Measurements from ENCODE around the gene NUAK2. TPM values are rescaled to one million over a fixed set of nuclear protein-coding genes. Genes with fewer than 3 reads are reported as not detected.

NUAK2 gene
- total and polyA plus RNA-seq, 2 experiments from 2014 or later = 3.0 to 3.8 TPM

GRCh38 chr1:205354259-205355074, 32.9 kb upstream of the NUAK2 start:
- H3F3A ChIP-seq (ENCODE audit: insufficient read depth) = no peaks in the 10 kb centered on the region
- whole genome bisulfite sequencing, 2 experiments (ENCODE audit: low coverage in 1 of 2, low lambda C conversion rate in 2 of 2, missing lambda C conversion rate in 2 of 2) = 38 to 39% methylated on average over 5 of the region's 5 CpGs
- no peak overlapping the region for H2AFZ ChIP-seq
- H3K4me1 ChIP-seq (ENCODE audit: insufficient read depth) = peaks cover 4% of the 10 kb centered on the region; the same call in 1 of the 2 replicates
- peak; percentile 78 for DNase-seq
- no peaks in the 10 kb centered on the region for H3K79me2 ChIP-seq (ENCODE audit: insufficient read depth)
- no peak overlapping the region for H3K9ac ChIP-seq
- in situ Hi-C loops (cut with MboI) = loop anchor here (10.0 kb wide), 1 partner anchor 130 kb away; no protein-coding TSS in a partner anchor
- H3K27me3 ChIP-seq (replicated peaks; ENCODE audit: insufficient read depth) = peaks cover 24% of the 10 kb centered on the region
- H4K20me1 ChIP-seq (ENCODE audit: insufficient read depth) = no peaks in the 10 kb centered on the region
- H3K27ac ChIP-seq = no peak overlapping the region
- no peaks in the 10 kb centered on the region for H3K9me3 ChIP-seq (ENCODE audit: low read depth)
- no peak for TF ChIP-seq EZH2 (IDR thresholded peaks at IDR 0.05; ENCODE audit: insufficient read depth, poor library complexity, severe bottlenecking)
- no peak for TF ChIP-seq EZH2phosphoT487 (IDR thresholded peaks at IDR 0.05; ENCODE audit: insufficient read depth, low read depth)
- no peaks in the 10 kb centered on the region for H3K9me2 ChIP-seq (ENCODE audit: insufficient read depth)
- H3K4me2 ChIP-seq (ENCODE audit: unreplicated experiment) = no peak overlapping the region
- H3K4me3 ChIP-seq = no peak overlapping the region
- no peaks in the 10 kb centered on the region for H3K36me3 ChIP-seq (ENCODE audit: low read depth)

DNA sequence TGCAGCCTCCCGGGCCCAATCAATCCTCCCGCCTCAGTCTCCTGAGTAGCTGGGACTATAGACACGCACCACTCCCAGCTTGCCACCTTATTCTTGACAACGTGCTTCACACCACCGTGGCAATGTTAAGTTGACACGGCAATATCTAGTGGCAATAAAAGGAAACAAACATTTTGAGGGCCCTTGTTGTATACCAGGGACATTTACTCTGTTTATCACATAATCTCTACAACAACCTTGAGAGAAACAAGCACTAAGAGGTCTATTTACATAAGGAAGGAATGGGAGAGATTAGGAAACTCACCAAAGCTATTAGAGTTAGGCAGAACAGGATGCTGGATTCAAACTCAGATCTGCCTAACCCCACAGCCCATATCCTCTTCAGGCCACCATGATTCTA, 32.1 kb upstream of the NUAK2 start:
- H3K27ac ChIP-seq = no peak overlapping the region
- H3K4me1 ChIP-seq (ENCODE audit: insufficient read depth) = peaks cover 4% of the 10 kb centered on the region; the same call in 1 of the 2 replicates
- no peaks in the 10 kb centered on the region for H3K9me2 ChIP-seq (ENCODE audit: insufficient read depth)
- no peak overlapping the region for H3K9ac ChIP-seq
- H3K27me3 ChIP-seq (replicated peaks; ENCODE audit: insufficient read depth) = peaks cover 23% of the 10 kb centered on the region
- DNase-seq = no peak
- H3K4me3 ChIP-seq = no peak overlapping the region
- H2AFZ ChIP-seq = no peak overlapping the region
- WGBS, 2 experiments (ENCODE audit: low coverage in 1 of 2, low lambda C conversion rate in 2 of 2, missing lambda C conversion rate in 2 of 2) = 74 to 76% methylated on average over 6 of the region's 6 CpGs
- H3K36me3 ChIP-seq (ENCODE audit: low read depth) = no peaks in the 10 kb centered on the region
- H3F3A ChIP-seq (ENCODE audit: insufficient read depth) = no peaks in the 10 kb centered on the region
- H3K79me2 ChIP-seq (ENCODE audit: insufficient read depth) = no peaks in the 10 kb centered on the region
- in situ Hi-C loops (cut with MboI) = loop anchor here (10.0 kb wide), 1 partner anchor 131 kb away; no protein-coding TSS in a partner anchor
- no peak overlapping the region for H3K4me2 ChIP-seq (ENCODE audit: unreplicated experiment)
- no peaks in the 10 kb centered on the region for H3K9me3 ChIP-seq (ENCODE audit: low read depth)
- TF ChIP-seq EZH2 (IDR thresholded peaks at IDR 0.05; ENCODE audit: insufficient read depth, poor library complexity, severe bottlenecking) = no peak
- no peak for TF ChIP-seq EZH2phosphoT487 (IDR thresholded peaks at IDR 0.05; ENCODE audit: insufficient read depth, low read depth)
- no peaks in the 10 kb centered on the region for H4K20me1 ChIP-seq (ENCODE audit: insufficient read depth)

- Histone ChIP-seq H3K4me1 (ENCODE audit: insufficient read depth) (peaks cover 4% of the 10 kb centered on the region; the same call in 1 of the 2 replicates), H3F3A (ENCODE audit: insufficient read depth) (no peaks in the 10 kb centered on the region), H3K9me3 (ENCODE audit: low read depth) (no peaks in the 10 kb centered on the region), H3K4me3 (no peak overlapping the region), H3K4me2 (ENCODE audit: unreplicated experiment) (no peak overlapping the region), H3K9me2 (ENCODE audit: insufficient read depth) (no peaks in the 10 kb centered on the region), H3K27ac (no peak overlapping the region), H3K36me3 (ENCODE audit: low read depth) (no peaks in the 10 kb centered on the region), H2AFZ (no peak overlapping the region), H3K79me2 (ENCODE audit: insufficient read depth) (no peaks in the 10 kb centered on the region), H3K27me3 (replicated peaks; ENCODE audit: insufficient read depth) (peaks cover 25% of the 10 kb centered on the region), H4K20me1 (ENCODE audit: insufficient read depth) (no peaks in the 10 kb centered on the region), H3K9ac (no peak overlapping the region)
- in situ Hi-C loops (cut with MboI) = loop anchor here (10.0 kb wide), 1 partner anchor 132 kb away; no protein-coding TSS in a partner anchor
- no peak for TF ChIP-seq EZH2phosphoT487 (IDR thresholded peaks at IDR 0.05; ENCODE audit: insufficient read depth, low read depth)
- TF ChIP-seq EZH2 (IDR thresholded peaks at IDR 0.05; ENCODE audit: insufficient read depth, poor library complexity, severe bottlenecking) = no peak
- no peak for DNase-seq
- WGBS, 2 experiments (ENCODE audit: low coverage in 1 of 2, low lambda C conversion rate in 2 of 2, missing lambda C conversion rate in 2 of 2) = 87 to 88% methylated on average over 4 of the region's 4 CpGs
Measured at GRCh38 chr1:205353191-205353590, 31.6 kb upstream of the NUAK2 start.

- no peaks in the 10 kb centered on the region for H4K20me1 ChIP-seq (ENCODE audit: insufficient read depth)
- no peaks in the 10 kb centered on the region for H3K36me3 ChIP-seq (ENCODE audit: low read depth)
- H3K4me1 ChIP-seq (ENCODE audit: insufficient read depth) = peaks cover 4% of the 10 kb centered on the region; the same call in 1 of the 2 replicates
- peak; percentile 55 for DNase-seq
- H3K27me3 ChIP-seq (replicated peaks; ENCODE audit: insufficient read depth) = peaks cover 28% of the 10 kb centered on the region
- H3K9ac ChIP-seq = no peak overlapping the region
- no peaks in the 10 kb centered on the region for H3K9me2 ChIP-seq (ENCODE audit: insufficient read depth)
- no peaks in the 10 kb centered on the region for H3K9me3 ChIP-seq (ENCODE audit: low read depth)
- no peak overlapping the region for H3K27ac ChIP-seq
- no peak overlapping the region for H2AFZ ChIP-seq
- H3K4me3 ChIP-seq = no peak overlapping the region
- TF ChIP-seq EZH2 (IDR thresholded peaks at IDR 0.05; ENCODE audit: insufficient read depth, poor library complexity, severe bottlenecking) (no peak), EZH2phosphoT487 (IDR thresholded peaks at IDR 0.05; ENCODE audit: insufficient read depth, low read depth) (no peak)
- H3K79me2 ChIP-seq (ENCODE audit: insufficient read depth) = no peaks in the 10 kb centered on the region
- no peak overlapping the region for H3K4me2 ChIP-seq (ENCODE audit: unreplicated experiment)
- 48 to 51% methylated on average over 10 to 11 of the region's 11 CpGs for WGBS, 2 experiments (ENCODE audit: low coverage in 1 of 2, low lambda C conversion rate in 2 of 2, missing lambda C conversion rate in 2 of 2)
- no peaks in the 10 kb centered on the region for H3F3A ChIP-seq (ENCODE audit: insufficient read depth)
- in situ Hi-C loops (cut with MboI) = loop anchor here (10.0 kb wide), 1 partner anchor 133 kb away; no protein-coding TSS in a partner anchor
Measured at GRCh38 chr1:205351984-205352713, 30.6 kb upstream of the NUAK2 start.

Data from GM23248 (cell line).